Pancreas (tissue), 10 donors: Measurements from ENCODE around the gene USP46. TPM values are rescaled to one million over a fixed set of nuclear protein-coding genes. Genes with fewer than 3 reads are reported as not detected.

Source experiments
- ATAC-seq, 4 donors: fragments of 200-7000 bp; cut with Tn5 transposase; one replicate each; pipeline versions ENCODE4 v1.8.0 to v1.9.1; 2020; ENCODE audit warnings: mild to moderate bottlenecking in 4 of 4, moderate library complexity in 4 of 4
- DNase-seq, 6 donors: peaks; one replicate each; pipeline ENCODE4 v3.0.0-alpha.2; 2020
- FAIRE-seq: peaks from 2 replicates; lab custom pipeline; 2012; peaks lifted over from hg19 to GRCh38; lab: Jason Lieb, UNC
- H3K27ac ChIP-seq, 4 donors: fragments of 200-600 bp; sonication (generic); 1 replicate in 3 of 4; 2 replicates in 1 of 4; pipeline versions ENCODE4 v1.5.0 to v1.8.0; 2020
- H3K27me3 ChIP-seq, 4 donors: fragments of 200-600 bp; one replicate each; pipeline ENCODE4 v1.8.0; 2021
- H3K36me3 ChIP-seq, 3 donors: fragments of 200-600 bp; sonication (generic) in 1 of 3; one replicate each; pipeline versions ENCODE4 v1.5.0 to v1.8.0; 2020 to 2021
- H3K4me1 ChIP-seq, 3 donors: fragments of 200-600 bp; one replicate each; pipeline ENCODE4 v1.8.0; 2021
- H3K4me3 ChIP-seq, 4 donors: fragments of 200-600 bp; sonication (generic) in 2 of 4; one replicate each; pipeline versions ENCODE4 v1.5.0 to v1.8.0; 2020 to 2021
- H3K9me3 ChIP-seq, 4 donors: fragments of 200-600 bp; one replicate each; pipeline ENCODE4 v1.8.0; 2021
- CTCF ChIP-seq, 4 donors: fragments of 200-600 bp; sonication (generic) in 3 of 4; IDR thresholded peaks; one replicate each; pipeline versions ENCODE4 v1.5.0 to v1.8.0; 2021; ENCODE audit warnings: antibody characterized with exemption in 4 of 4
- WGBS, 2 donors: extraction: QIAGEN DNeasy Blood & Tissue Kit; methylation state at CpG; one replicate each; pipeline ENCODE4 v1.1.7; 2013; 5-methylcytosine and 5-hydroxymethylcytosine counted together
- intact Hi-C, 3 donors: fragments of 100-400 bp; cut with DNase I; formaldehyde crosslinking; loops; one replicate each; pipeline versions ENCODE4 v1.11.1 to v1.14.2; 2022
- polyA plus RNA-seq, 2 donors: library from polyadenylated mRNA; stranded (reverse); fragments of 200-250 nt; gene quantifications; one replicate each; pipeline ENCODE4 v1.2.3, GENCODE V29; 2013
- total RNA-seq, 6 donors: library from RNA; stranded (reverse); fragmentation: NEBNext Ultra II Directional in 4 of 6; extraction: Animal tissue kit (Norgen Biotek cat#: 25700) in 4 of 6; gene quantifications; one replicate each; pipeline versions ENCODE4 v1.2.1 to v1.2.4, GENCODE V29; 2021 to 2023
- donor health status: healthy with polysubstance abuse.
- donor health status: DM: no; HTN: no; CAD: no; lungs with moderate emphysema.
- donor health status: DM: no; HTN: no; CAD: no.
- donor health status: control.
- donor health status: control.
- donor health status: Bipolar disorder and iron deficiency.
- donor health status: DM: yes; HTN: yes; CAD: no.
- donor health status: DM: no; HTN: no; CAD: no.
- donor health status: DM: no; HTN: no; CAD: no.
- donor health status: DM: yes; HTN: yes; CAD: no.

Gene USP46
- total and polyA plus RNA-seq, 8 donors: 1.5 to 12.1 (median 9.3) TPM

DNA sequence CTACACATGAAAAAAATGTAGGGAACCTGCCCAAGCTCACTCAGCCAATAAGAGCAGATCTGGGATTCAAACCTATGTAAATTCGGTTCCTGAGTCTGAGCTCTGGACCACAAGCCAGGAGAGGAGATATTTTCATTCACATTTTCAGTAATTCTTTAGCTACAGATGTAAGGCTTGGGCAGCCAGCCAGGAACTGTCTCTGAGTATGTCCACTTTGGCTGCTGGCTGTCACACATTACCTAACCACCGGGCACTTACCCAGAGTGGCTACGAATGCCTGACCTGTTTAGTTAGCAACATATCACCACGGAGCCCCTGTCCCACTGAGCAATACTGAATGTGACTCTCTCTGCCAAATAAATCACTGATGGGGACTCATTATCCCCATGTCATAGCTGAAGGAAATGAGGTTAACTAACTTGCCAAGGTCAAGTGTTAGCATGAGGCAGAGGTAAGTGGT, 15.3 kb downstream of the USP46 start:
- TF ChIP-seq CTCF (IDR thresholded peaks at IDR 0.05): no peak
- H3K27me3 ChIP-seq: no peaks in the 10 kb centered on the region
- intact Hi-C loops: no loop called here
- FAIRE-seq (no peak), ATAC-seq (peak; percentile 64 to 90 (median 86)), DNase-seq (peak; percentile 51 to 80 (median 66))
- no peak overlapping the region for H3K4me3 ChIP-seq
- 9 to 21% methylated on average over 4 of the region's 4 CpGs for WGBS, 2 donors
- H3K9me3 ChIP-seq: no peaks in the 10 kb centered on the region
- no peak overlapping the region for H3K27ac ChIP-seq
- H3K4me1 ChIP-seq: peaks cover 0 to 13% (median 7%) of the 10 kb centered on the region in 3 donors
- H3K36me3 ChIP-seq: no peaks in the 10 kb centered on the region

- peaks cover 0 to 13% (median 7%) of the 10 kb centered on the region in 3 donors for H3K4me1 ChIP-seq
- H3K36me3 ChIP-seq: no peaks in the 10 kb centered on the region
- no peak for TF ChIP-seq CTCF (IDR thresholded peaks at IDR 0.05)
- no peak for ATAC-seq
- no peaks in the 10 kb centered on the region for H3K27me3 ChIP-seq
- H3K27ac ChIP-seq: no peak overlapping the region
- WGBS, 2 donors: 82 to 85% methylated on average over 2 of the region's 2 CpGs
- intact Hi-C loops: no loop called here
- no peaks in the 10 kb centered on the region for H3K9me3 ChIP-seq
- FAIRE-seq: no peak
- H3K4me3 ChIP-seq: no peak overlapping the region
- DNase-seq: no peak
Measured at GRCh38 chr4:52643190-52643589, 15.9 kb downstream of the USP46 start.

DNA sequence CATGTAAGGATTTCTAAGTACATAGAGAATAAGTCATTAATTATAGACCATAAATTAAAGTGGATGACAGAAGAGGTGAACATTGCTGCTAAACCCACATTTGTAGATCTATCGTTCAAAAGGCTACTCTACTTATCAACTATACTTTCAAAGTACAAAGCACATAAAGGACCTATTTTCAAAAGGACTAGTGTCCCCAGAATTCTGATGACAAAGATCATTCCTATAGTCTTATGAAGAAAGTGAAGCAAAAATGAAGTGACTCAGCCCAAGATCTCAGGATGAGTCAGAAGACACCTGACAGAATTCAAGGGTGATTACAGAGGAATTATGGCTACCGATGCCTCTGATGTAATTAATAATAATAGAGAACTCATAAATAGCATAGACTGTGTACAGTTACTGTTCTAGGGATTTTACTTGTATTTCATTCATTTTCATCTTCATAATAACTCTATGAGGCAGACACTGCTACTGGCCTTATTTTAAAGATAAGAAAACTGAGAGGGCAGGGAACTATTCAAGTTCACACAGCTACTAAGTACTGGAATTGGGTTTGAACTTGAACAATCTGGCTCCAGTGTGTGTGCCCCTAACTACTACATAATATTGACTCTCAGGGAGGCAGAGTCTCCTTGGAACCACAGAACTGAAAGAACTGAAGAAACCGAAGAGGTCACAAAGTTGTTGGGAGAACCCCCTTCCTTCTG, 17.1 kb downstream of the USP46 start:
- DNase-seq (no peak), FAIRE-seq (no peak), ATAC-seq (no peak)
- no peak for TF ChIP-seq CTCF (IDR thresholded peaks at IDR 0.05)
- Histone ChIP-seq H3K4me3 (no peak overlapping the region), H3K27me3 (no peaks in the 10 kb centered on the region), H3K36me3 (no peaks in the 10 kb centered on the region), H3K9me3 (no peaks in the 10 kb centered on the region), H3K4me1 (peaks cover 0 to 13% (median 7%) of the 10 kb centered on the region in 3 donors), H3K27ac (no peak overlapping the region)
- WGBS, 2 donors: 81% methylated on average over 3 of the region's 3 CpGs
- intact Hi-C loops: no loop called here

DNA sequence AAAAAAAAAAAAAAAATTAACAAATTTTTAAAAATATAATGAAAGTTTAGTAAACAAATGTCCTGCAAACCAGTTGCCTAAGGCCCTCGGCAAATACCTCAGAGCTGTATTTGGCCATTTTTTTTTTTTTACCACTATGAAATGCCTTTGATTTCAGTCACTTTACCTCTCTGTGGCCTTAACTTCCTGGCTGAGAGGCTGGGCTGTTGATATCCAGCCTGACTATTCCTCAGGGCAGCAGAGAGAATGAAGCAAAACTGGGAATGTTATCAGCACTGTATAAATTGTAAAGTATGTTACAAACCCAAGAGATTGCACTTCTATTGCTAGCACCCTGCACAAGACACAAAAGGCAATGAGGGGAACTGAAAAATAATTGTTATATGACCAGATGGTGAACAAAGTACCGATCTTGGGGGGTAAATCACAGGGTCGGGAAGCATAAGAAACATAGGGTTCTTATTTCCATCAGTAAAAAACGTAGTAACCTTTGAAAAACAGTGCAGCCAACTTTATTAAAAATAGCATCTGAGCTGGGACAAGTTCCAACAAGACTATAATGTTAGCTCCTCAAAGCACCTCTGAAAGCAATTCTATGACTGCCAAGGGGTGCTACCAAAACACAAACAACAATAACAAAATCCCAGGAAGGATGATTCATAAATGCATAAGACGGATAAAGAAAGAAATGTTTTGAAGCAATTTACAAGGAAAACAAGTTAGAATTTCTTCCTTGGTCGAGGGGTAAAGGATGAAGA, 18.1 kb downstream of the USP46 start:
- Histone ChIP-seq H3K9me3 (no peaks in the 10 kb centered on the region), H3K4me1 (peaks cover 0 to 13% (median 7%) of the 10 kb centered on the region in 3 donors), H3K27me3 (no peaks in the 10 kb centered on the region), H3K27ac (no peak overlapping the region), H3K36me3 (no peaks in the 10 kb centered on the region), H3K4me3 (no peak overlapping the region)
- no peak for DNase-seq
- FAIRE-seq: no peak
- intact Hi-C loops: no loop called here
- WGBS, 2 donors: 75 to 80% methylated on average over 6 of the region's 6 CpGs
- TF ChIP-seq CTCF (IDR thresholded peaks at IDR 0.05): no peak
- ATAC-seq: no peak
